Measurements from ENCODE around the gene TLX1. TPM values are rescaled to one million over a fixed set of nuclear protein-coding genes. Genes with fewer than 3 reads are reported as not detected.

The TLX1 gene
- total and polyA plus RNA-seq, 4 donors: 0.06 to 0.79 (median 0.31) TPM

DNA sequence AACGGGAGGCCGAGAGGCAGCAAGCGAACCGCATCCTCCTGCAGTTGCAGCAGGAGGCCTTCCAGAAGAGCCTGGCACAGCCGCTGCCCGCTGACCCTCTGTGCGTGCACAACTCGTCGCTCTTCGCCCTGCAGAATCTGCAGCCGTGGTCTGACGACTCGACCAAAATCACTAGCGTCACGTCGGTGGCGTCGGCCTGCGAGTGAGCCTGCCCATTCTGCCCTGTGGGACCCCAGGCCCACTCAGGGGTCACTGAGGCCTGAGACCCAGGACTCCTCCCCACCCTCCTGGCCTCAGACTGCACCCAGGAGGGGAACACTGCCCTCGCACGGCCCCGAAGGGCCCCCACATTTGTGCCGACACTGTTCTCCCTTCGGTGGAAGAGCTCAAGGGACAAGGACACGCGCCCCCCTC lies 5.6 kb downstream of the TLX1 start:
- Histone ChIP-seq H3K36me3 (ENCODE audit: control insufficient read depth in 4 of 4, insufficient read depth in 3 of 4, low read depth in 1 of 4, low read length in 3 of 4) (no peaks in the 10 kb centered on the region), H3K27ac (ENCODE audit: low read depth in 1 of 2, low read length in 2 of 2) (no peak overlapping the region), H3K4me1 (ENCODE audit: control insufficient read depth in 4 of 4, insufficient read depth in 4 of 4, low read length in 3 of 4) (peaks cover 15 to 37% (median 21%) of the 10 kb centered on the region in 4 donors), H3K4me3 (ENCODE audit: low read depth in 1 of 3, low read length in 3 of 3) (no peak overlapping the region), H3K27me3 (ENCODE audit: control insufficient read depth in 4 of 4, insufficient read depth in 4 of 4, low read length in 3 of 4) (peaks cover 16 to 33% (median 24%) of the 10 kb centered on the region in 4 donors), H3K9ac (ENCODE audit: low read depth in 1 of 2, low read length in 2 of 2) (no peak overlapping the region), H3K9me3 (ENCODE audit: control insufficient read depth in 4 of 4, low read length in 3 of 4) (no peaks in the 10 kb centered on the region)
- DNase-seq (ENCODE audit: low spot score): no peak
- 18% methylated on average over 26 of the region's 26 CpGs for WGBS
- TF ChIP-seq JUND (IDR thresholded peaks at IDR 0.05): no peak
- no peak for TF ChIP-seq FOXA1 (IDR thresholded peaks at IDR 0.05)
- TF ChIP-seq, protein P1, sequence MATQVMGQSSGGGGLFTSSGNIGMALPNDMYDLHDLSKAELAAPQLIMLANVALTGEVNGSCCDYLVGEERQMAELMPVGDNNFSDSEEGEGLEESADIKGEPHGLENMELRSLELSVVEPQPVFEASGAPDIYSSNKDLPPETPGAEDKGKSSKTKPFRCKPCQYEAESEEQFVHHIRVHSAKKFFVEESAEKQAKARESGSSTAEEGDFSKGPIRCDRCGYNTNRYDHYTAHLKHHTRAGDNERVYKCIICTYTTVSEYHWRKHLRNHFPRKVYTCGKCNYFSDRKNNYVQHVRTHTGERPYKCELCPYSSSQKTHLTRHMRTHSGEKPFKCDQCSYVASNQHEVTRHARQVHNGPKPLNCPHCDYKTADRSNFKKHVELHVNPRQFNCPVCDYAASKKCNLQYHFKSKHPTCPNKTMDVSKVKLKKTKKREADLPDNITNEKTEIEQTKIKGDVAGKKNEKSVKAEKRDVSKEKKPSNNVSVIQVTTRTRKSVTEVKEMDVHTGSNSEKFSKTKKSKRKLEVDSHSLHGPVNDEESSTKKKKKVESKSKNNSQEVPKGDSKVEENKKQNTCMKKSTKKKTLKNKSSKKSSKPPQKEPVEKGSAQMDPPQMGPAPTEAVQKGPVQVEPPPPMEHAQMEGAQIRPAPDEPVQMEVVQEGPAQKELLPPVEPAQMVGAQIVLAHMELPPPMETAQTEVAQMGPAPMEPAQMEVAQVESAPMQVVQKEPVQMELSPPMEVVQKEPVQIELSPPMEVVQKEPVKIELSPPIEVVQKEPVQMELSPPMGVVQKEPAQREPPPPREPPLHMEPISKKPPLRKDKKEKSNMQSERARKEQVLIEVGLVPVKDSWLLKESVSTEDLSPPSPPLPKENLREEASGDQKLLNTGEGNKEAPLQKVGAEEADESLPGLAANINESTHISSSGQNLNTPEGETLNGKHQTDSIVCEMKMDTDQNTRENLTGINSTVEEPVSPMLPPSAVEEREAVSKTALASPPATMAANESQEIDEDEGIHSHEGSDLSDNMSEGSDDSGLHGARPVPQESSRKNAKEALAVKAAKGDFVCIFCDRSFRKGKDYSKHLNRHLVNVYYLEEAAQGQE (IDR thresholded peaks at IDR 0.05): no peak
- TF ChIP-seq EGR1 (IDR thresholded peaks at IDR 0.05; ENCODE audit: low read depth in 2 of 2): no peak
- TF ChIP-seq, protein P2, sequence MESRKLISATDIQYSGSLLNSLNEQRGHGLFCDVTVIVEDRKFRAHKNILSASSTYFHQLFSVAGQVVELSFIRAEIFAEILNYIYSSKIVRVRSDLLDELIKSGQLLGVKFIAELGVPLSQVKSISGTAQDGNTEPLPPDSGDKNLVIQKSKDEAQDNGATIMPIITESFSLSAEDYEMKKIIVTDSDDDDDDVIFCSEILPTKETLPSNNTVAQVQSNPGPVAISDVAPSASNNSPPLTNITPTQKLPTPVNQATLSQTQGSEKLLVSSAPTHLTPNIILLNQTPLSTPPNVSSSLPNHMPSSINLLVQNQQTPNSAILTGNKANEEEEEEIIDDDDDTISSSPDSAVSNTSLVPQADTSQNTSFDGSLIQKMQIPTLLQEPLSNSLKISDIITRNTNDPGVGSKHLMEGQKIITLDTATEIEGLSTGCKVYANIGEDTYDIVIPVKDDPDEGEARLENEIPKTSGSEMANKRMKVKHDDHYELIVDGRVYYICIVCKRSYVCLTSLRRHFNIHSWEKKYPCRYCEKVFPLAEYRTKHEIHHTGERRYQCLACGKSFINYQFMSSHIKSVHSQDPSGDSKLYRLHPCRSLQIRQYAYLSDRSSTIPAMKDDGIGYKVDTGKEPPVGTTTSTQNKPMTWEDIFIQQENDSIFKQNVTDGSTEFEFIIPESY (IDR thresholded peaks at IDR 0.05): no peak
- TF ChIP-seq, protein P3, sequence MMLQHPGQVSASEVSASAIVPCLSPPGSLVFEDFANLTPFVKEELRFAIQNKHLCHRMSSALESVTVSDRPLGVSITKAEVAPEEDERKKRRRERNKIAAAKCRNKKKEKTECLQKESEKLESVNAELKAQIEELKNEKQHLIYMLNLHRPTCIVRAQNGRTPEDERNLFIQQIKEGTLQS (IDR thresholded peaks at IDR 0.05): no peak
- no peak for TF ChIP-seq FOXA2 (IDR thresholded peaks at IDR 0.05)
- no peak for TF ChIP-seq YY1 (IDR thresholded peaks at IDR 0.05)
- TF ChIP-seq SP1 (IDR thresholded peaks at IDR 0.05): no peak
- TF ChIP-seq NR2F2 (IDR thresholded peaks at IDR 0.05): no peak
- TF ChIP-seq HNF4G (IDR thresholded peaks at IDR 0.05): no peak
- TF ChIP-seq RAD21 (IDR thresholded peaks at IDR 0.05): no peak
- TF ChIP-seq TAF1 (conservative IDR thresholded peaks at IDR 0.05): no peak
- TF ChIP-seq, protein P4, sequence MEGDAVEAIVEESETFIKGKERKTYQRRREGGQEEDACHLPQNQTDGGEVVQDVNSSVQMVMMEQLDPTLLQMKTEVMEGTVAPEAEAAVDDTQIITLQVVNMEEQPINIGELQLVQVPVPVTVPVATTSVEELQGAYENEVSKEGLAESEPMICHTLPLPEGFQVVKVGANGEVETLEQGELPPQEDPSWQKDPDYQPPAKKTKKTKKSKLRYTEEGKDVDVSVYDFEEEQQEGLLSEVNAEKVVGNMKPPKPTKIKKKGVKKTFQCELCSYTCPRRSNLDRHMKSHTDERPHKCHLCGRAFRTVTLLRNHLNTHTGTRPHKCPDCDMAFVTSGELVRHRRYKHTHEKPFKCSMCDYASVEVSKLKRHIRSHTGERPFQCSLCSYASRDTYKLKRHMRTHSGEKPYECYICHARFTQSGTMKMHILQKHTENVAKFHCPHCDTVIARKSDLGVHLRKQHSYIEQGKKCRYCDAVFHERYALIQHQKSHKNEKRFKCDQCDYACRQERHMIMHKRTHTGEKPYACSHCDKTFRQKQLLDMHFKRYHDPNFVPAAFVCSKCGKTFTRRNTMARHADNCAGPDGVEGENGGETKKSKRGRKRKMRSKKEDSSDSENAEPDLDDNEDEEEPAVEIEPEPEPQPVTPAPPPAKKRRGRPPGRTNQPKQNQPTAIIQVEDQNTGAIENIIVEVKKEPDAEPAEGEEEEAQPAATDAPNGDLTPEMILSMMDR (IDR thresholded peaks at IDR 0.05; ENCODE audit: low read depth, low read length, missing input control): no peak
- TF ChIP-seq, protein P5, sequence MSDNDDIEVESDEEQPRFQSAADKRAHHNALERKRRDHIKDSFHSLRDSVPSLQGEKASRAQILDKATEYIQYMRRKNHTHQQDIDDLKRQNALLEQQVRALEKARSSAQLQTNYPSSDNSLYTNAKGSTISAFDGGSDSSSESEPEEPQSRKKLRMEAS (IDR thresholded peaks at IDR 0.05): no peak
- TF ChIP-seq RXRA (IDR thresholded peaks at IDR 0.05): no peak
- TF ChIP-seq GABPA (IDR thresholded peaks at IDR 0.05 in 1 of 2, conservative IDR thresholded peaks at IDR 0.05 in 1 of 2): no peak
- TF ChIP-seq HNF4A (conservative IDR thresholded peaks at IDR 0.05): no peak
